ENCODE results near the gene DHRSX.
"Not testable (repeated sequence)": the region's sequence is repeated elsewhere in the genome, so short reads cannot be mapped to it uniquely, and the experiment has no call there.

DHRSX gene

DNA sequence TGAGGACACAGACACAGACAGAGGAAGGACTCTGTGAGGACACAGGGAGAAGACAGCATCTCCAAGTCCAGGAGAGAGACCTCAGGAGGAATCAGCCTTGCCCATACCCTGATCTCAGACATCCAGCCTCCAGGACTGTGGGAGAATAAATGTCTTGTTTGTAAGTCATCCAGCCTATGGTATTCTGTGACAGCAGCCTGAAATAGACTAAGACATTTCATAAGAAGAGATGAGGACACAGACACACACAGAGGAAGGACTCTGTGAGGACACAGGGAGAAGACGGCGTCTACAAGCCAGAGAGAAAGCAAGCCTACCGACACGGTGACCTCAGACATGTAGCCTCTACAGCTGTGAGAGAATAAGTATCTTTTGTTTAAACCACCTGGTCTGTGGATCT lies 112.1 kb downstream of the DHRSX start:
- DNase-seq = no peak

DNA sequence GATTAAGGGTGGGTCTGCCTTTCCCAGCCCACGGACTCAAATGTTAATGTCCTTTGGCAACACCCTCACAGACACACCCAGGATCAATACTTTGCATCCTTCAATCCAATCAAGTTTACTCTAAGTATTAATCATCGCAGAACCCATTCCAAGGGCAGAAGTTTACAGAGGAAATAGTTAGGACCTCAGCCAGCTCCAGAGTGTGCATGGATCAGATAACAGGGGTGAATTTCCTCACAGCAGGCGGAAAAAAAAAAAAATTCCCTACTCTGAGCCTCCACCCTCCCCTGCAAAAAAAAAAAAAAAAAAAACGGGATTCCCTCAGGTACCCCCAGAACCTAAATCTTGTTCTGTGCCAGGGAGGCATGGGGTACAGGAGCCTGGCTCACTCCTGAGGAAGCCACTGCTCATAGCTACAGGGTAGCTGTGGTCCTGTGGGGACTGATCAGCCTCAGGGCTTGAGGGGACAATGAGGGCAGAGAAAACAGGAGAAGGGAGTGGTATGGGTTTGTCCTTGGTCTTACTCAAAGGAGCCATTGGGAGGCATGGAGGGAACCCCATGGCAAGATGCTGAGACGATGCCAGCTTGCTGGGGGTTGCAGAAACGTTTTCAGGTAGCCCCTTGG lies 113.0 kb downstream of the DHRSX start:
- no peak for DNase-seq

DNA sequence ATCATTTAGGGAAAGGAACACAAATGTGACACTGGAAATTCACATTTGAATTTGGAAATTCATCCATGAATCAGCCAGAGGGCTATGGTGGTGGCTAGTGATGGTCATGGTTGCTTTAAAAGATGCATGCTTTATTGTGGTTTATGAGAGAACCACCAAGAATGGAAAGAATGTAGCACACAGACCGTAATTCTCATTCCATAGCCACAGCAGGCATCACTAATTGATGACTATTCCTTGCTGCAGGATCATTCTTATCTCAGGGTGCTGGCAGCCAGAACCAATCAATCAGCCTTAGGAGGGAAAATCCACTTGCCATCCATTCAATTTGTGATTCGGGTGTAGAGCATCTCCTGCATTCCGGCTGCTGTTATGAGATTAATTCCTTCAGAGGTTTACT lies 115.6 kb downstream of the DHRSX start:
- DNase-seq = no peak

DNA sequence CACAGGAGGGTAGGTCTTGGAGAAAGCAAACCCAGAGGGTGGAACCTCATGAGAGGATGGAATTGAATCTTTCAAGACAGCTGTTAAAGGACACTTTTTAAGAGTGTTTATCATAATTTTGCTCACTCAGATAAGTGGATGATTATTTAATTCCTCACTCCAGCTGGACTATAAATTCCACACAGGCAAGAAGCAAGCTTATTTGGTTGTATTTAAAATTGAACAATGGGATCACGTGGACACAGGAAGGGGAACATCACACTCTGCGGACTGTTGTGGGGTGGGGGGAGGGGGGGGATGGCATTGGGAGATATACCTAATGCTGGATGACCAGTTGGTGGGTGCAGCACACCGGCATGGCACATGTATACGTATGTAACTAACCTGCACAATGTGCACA lies 116.3 kb downstream of the DHRSX start:
- no peak for DNase-seq

DNA sequence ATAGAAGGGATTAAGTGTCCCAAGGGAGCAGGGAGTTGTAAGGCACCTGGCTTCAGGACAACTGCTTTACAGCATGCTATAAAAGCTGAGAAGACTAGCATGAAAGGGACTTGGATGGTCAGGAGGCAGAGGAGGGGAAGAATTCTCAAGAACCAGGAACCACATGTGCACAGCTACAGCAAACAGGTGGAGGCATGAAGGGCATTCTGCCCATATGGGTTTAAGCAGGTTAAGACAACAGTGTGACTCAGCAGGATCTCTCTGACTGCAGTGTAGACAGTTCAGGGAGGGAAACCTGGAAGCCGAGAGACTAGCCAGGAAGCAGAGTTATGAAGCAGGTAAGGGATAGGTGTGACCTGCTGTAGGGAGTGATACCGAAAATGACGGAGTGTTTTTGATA lies 117.0 kb downstream of the DHRSX start:
- no peak for DNase-seq

DNA sequence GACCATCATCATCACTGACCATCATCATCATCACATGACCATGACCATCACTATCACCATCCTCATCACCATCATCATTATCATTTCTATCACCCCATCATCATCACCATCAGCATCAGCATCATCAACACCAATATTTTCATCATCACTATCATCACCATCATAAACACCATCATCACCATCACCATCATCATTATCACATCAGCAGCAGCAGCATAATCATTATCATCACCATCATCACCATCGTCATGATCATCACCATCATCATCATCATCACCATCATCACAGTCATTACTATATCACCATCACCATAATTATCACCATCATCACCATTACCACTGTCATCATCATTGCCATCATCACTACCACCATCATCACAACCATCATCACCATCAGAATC lies 117.6 kb downstream of the DHRSX start:
- DNase-seq = no peak

DNA sequence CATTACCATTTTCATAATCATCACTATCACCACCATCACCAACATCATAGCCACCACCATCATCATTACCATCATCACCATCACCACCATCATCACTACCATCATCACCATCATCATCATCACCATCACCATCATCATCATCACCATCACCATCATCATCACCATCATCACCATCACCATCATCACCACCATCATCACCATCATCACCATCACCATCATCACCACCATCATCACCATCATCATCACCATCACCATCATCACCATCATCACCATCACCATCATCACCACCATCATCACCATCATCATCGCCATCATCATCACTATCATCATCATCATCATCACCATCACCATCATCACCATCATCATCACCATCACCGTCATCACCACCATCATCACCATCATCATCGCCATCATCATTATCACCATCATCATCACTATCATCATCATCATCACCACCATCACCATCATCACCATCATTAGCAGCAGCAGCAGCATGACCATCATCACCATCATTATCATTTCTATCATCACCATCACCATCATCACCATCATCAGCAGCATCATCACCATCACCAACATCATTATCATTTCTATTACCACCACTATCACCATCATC lies 118.2 kb downstream of the DHRSX start:
- DNase-seq = not testable (repeated sequence)

DNA sequence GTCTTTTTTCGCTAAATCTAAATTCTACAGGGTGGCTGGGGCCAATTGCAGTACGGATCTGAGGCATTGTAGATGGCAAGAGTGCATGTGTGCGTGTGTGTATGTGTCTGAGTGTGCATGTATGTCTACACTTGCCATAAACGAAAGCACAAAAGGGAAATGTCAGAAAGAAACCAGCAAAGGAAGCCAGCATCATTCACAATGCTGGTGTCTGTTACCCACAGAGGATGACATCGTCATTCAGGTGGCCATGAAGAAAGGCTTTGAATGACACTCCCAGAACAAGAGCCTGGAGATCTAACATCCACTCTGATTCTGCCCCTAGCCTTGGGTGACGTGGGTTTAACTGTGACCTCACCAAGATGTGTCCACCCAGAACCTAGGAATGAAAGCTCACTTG lies 124.6 kb downstream of the DHRSX start:
- DNase-seq = no peak

DNA sequence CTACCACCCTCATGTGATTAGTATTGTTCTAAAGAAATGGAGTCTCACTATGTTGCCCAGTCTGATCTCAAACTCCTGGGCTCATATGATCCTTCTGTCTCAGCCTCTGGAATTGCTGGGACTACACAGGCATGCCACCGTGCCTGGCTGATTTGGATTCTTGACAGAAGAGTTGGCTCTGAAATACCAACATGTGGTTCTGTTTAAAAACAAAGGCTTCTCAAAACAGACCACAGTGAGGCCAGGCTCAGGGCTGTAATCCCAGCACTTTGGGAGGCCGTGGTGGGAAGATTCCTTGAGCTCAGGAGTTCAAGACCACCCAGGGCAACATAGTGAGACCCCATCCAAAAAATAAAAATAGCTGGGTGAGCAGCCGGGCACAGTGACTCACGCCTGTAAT lies 126.7 kb downstream of the DHRSX start:
- DNase-seq = no peak

DNA sequence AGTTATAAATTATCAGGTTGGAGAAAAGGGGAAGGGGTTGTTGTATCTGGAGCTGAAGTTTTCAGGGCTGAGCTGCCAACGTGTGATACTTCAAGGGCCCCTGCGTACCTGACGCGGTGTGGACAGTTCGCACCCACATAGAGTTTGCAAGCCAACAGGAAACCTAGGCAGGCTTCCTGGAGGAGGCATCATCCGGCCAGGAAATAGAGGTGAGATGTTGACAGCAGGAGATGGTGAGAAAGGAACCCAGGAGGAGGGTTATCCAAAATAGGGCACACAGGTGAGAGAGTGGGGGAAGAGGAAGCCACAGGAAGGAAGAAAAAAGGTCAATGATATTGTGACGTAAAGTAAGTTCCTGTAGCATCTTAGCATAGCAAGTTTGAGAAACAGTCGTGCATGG lies 127.2 kb downstream of the DHRSX start:
- DNase-seq = no peak

DNA sequence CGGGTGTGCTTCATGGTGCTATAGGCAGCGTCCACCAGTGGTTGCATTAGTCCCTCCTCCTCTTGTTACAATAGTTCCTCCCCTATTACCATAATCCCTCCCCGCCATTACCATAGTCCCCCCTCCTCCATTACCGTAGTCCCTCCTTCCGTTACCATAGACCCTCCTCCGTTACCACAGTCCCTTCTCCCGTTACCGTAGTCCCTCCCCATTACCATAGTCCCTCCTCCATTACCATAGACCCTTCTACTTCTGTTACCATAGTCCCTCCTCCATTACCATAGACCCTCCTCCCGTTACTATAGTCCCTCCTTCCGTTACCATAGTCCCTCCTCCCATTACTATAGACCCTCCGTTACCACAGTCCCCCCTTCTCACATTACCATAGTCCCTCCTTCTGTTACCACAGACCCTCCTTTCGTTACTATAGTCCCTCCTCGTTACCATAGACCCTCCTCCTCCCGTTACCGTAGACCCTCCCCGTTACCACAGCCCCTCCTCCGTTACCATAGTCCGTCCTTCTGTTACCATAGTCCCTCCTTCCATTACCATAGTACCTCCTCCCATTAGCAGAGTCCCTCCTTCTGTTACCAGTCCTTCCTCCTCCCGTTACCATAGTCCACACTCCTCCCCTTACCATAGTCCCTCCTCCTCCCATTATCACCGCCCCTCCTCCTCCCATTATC lies 129.6 kb downstream of the DHRSX start:
- DNase-seq = no peak

DNA sequence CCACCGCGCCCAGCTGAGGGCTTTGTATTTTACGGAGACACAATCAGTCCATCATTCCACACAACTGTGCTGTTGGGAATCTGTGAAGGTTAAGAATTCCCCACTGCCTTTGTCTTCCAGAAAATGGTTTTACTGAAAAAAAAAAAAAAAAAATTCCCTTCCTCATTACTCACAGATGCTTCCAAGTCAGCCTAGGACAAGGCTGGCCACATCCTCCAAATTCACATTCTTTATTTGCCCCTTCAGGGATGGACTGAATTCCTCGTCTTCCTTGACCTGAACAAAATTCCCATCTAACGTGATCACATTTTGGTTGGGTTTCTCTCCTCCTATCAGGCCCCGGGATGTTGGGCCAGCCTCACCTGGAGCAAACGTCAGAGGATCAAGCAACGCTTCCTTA lies 130.3 kb downstream of the DHRSX start:
- no peak for DNase-seq

DNA sequence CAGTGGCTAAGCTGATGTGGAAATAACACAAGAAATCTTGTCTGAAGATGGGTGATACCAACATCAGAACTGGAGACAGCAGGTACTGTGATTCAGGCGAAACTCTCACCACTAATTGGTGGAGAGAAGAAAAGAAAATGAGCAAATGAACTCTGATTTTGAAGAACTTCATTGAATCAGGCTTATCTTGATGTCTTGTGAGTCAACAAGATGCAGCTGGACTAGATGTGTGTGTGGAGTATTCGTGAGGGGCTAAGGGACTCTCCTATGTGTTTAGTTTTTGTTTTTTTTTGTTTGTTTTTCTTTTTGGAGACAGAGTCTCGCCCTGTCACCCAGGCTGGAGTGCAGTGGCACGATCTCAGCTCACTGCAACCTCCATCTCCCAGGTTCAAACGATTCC lies 131.6 kb downstream of the DHRSX start:
- DNase-seq = no peak

DNA sequence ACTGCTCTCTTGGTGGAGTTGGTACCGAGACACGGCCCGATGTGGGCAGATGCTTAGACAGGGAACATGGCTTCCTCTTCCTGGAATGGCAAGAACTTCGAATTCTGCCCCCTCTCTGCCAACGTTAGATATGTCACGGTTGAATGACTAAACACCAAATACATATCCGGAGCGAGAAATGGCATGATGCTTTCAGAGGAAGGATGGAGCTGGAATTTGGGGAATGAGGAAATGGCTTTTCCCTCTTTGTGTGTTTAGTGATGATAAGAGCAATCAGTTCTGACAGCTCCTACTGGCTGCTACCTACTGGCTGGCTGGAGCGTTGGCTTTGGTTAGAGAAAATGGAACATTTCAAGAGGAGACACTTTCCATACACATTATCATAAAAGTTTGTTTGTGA lies 140.0 kb downstream of the DHRSX start:
- no peak for DNase-seq

DNA sequence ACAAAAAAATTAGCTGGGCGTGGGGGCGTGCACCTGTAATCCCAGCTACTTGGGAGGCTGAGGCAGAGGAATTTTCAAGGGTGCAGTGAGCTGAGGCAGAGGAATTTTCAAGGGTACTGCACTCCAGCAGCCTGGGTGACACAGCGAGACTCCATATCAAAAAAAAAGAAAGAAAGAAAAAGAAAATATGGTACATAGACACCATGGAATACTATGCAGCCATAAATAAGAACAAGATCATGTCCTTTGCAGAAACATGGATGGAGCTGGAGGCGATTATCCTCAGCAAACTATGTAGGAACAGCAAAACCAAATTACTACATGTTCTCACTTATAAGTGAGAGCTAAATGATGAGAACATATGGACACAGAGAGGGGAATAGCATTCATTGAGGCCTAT lies 141.3 kb downstream of the DHRSX start:
- not testable (repeated sequence) for DNase-seq

DNA sequence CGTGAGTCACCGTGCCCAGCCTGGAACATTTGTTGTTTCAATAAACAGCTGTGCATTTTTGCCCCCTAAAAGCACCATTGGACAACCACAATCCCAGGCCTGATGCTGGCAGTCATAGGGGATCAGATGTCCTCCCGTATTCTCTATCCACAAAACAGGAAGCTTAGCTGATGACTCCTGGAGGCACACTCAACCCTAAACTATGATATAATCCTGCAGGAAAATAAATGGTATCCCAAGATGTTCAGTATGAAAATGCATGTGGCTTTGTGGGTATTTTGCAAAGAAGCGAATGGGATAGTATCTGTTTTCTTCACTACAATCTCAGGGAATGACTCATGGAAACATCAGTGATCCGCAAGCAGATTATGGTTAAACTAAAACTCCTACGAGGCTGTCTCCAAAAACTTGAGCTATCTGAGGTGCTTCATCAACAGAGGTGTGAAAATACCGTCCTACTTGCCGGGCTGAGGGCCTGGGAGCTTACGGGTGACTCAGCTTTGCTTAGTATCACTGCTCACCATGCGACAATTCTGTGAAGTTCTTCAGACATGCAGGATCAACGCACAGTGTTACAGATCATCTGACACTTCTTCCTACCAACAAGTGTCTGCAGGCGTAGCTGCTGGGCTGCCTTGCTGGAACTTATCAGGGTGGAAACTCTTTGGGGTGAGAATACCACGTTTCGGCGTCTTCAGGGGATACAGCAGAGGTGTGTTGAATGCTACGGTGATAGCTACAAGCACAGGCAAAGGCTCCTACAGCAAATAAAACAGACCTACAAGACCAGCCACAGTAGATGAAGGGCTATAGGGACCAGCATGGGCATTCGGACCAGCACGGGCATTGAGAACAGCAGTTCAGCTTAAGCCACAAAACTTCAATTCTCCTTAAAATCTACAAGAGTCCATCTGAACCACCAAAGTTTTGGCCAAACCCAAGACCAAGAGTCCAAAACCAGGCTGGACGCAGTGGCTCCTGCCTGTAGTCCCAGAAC lies 148.5 kb downstream of the DHRSX start:
- no peak for DNase-seq

DNA sequence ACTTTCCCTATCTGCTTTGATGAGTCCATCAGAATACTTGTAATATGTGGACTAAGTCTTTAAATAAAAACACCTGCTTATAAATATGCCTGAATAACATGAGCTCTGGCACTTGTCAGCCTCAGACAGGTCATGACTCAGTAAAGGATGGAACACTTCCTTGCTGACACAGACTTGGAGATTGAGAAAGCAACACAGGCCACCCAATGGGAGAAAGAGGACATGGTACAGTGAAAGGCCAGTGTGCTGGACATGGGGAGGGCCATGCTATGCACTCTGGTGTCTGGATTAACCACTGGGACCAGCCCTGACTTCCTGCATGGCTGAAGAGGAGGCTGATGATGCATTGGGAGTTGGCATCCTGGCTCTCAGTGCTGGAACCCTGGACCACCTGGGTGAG lies 149.5 kb downstream of the DHRSX start:
- no peak for DNase-seq

DNA sequence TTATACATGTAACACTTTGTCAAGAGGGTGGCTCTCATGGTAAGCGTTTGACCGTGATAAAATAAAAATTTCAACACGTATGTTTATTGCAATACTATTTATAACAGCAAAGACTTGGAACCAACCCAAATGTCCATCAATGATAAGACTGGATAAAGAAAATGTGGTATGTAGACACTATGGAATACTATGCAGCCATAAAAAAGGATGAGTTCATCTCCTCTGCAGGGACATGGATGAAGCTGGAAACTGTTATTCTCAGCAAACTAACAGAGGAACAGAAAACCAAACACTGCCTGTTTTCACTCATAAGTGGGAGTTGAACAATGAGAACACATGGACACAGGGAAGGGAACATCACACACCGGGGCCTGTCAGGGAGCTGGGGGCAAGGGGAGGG lies 150.1 kb downstream of the DHRSX start:
- DNase-seq = not testable (repeated sequence)

DNA sequence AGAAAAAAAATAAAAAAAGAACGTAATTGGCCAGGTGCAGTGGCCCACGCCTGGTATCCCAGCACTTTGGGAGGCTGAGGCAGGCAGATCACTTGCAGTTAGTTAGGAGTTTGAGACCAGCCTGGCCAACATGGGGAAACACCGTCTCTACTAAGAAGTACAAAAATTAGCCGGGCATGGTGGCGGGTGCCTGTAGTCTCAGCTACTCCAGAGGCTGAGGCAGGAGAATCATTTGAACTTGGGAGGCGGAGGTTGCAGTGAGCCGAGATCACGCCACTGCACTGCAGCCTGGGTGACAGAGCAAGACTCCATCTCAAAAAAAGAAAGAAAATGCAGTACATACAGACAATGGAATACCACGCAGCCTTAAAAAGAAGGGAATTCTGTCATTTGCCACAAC lies 150.7 kb downstream of the DHRSX start:
- not testable (repeated sequence) for DNase-seq

DNA sequence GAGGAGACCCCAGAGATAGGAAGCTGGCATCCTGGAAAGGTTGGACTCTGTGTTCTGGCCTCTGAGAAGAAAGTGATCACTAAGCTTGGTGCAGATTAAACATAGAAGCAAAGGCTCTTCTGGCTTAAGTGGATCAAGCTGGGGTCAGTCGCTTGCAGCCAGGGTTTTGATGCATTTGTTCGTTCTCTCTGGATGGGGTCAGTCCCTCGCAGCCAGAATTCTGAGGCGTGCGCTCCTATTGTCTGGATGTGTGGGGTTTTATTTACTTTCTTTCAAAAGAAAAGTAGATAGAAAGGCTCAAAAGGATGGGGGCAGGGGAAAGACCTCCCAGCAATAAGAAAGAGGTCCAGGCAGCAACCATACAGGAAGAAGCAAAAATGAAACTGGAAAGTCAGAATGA lies 152.6 kb downstream of the DHRSX start:
- DNase-seq = no peak

DNA sequence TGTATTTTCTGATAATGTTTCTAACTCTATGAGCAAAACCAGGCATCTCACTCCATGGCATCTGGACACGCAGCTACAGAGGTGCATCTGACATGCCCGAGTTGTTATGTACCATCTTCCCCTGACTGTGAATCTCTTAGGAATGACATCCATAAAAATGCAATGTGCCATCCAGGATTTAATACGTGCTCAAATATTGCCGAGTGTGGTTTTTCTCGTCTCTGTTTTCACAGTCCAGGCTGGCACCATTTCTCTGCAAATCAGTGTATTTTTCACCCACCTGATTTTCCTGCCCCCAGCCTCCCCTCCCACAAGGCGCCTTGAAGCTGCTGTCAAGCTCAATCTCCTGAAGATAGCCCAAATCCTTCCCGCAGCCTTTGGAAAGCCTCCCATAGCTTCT lies 154.6 kb downstream of the DHRSX start:
- no peak for DNase-seq

DNA sequence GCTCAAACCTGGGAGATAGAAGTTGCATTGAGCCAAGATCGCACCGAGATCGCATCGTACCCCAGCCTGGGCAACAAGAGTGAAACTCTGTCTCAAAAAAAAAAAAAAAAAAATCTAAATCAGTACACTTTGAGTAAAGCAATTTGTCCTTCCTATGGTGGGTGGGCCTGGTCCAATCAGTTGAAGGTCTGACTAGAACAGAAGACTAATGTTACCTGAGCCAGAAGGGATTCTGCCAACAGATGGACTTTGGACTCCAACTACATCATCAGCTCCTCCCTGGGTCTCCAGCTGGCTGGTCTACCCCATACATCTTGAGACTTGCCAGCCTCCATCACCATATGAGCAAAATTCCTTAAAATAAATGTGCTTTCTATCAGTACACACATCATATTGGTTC lies 155.2 kb downstream of the DHRSX start:
- no peak for DNase-seq

DNA sequence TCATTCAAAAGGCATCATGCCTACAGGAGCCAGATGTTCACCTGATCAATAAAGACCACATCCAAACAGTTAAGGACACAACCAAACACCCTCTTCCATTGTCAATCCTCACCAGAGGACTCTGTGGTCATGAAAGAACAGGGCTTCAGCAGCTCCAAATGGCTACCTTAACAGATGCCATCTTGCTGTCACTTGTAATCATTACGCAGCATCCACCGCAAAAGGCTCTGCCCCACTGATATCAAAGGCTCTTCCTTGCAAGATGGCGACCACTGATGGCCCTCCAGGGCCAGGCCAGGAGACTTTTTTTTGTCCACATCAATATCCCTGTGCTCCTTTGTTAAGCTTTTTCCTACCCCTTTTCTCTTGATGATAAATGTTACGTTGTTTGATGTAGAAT lies 157.4 kb downstream of the DHRSX start:
- DNase-seq = no peak
